Sigmoid colon (tissue), 7 donors: ENCODE measurements around the gene VSTM4. TPM values are rescaled to one million over a fixed set of nuclear protein-coding genes. Genes with fewer than 3 reads are reported as not detected.

Experiments
- DNase-seq: peaks from one replicate; pipeline ENCODE4 v3.0.0-alpha.2; 2019
- H3K27ac ChIP-seq, 4 donors: fragments of 200-600 bp; sonication (generic); one replicate each; pipeline ENCODE4 v1.5.1; 2016 to 2019; ENCODE audit warnings: mild to moderate bottlenecking in 1 of 4
- H3K27me3 ChIP-seq, 3 donors: fragments of 200-600 bp; sonication (generic); one replicate each; pipeline ENCODE4 v1.5.1; 2019; ENCODE audit warnings: mild to moderate bottlenecking in 1 of 3
- H3K36me3 ChIP-seq, 4 donors: fragments of 200-600 bp; sonication (generic); one replicate each; pipeline ENCODE4 v1.5.1; 2016 to 2019
- H3K4me1 ChIP-seq, 4 donors: fragments of 200-600 bp; sonication (generic); one replicate each; pipeline ENCODE4 v1.5.1; 2017 to 2019
- H3K4me3 ChIP-seq, 4 donors: fragments of 200-600 bp; sonication (generic); one replicate each; pipeline ENCODE4 v1.5.1; 2017 to 2019; ENCODE audit warnings: mild to moderate bottlenecking in 2 of 4, moderate library complexity in 1 of 4
- H3K9me3 ChIP-seq, 4 donors: fragments of 200-600 bp in 3 of 4; sonication (generic) in 3 of 4; one replicate each; pipeline versions ENCODE4 v1.5.1 to v1.6.1; 2013 to 2019
- CTCF ChIP-seq, 4 experiments: fragments of 450-650 bp in 3 of 4; fragments of 200-600 bp in 1 of 4; IDR thresholded peaks; one replicate each; pipeline ENCODE4 v1.5.1; 2016 to 2019; ENCODE audit warnings: antibody characterized with exemption in 4 of 4, mild to moderate bottlenecking in 3 of 4, moderate library complexity in 2 of 4
- EP300 ChIP-seq, 4 donors: sonication (generic); formaldehyde crosslinking; IDR thresholded peaks; one replicate each; pipeline ENCODE4 v1.6.1; 2017; ENCODE audit warnings: antibody characterized with exemption in 4 of 4
- POLR2A ChIP-seq, 2 donors: fragments of 450-650 bp; IDR thresholded peaks; one replicate each; pipeline ENCODE4 v1.6.1; 2016; ENCODE audit warnings: antibody characterized with exemption in 2 of 2, mild to moderate bottlenecking in 2 of 2, moderate library complexity in 2 of 2
- POLR2AphosphoS5 ChIP-seq, 4 donors: sonication (generic); formaldehyde crosslinking; IDR thresholded peaks; one replicate each; pipeline ENCODE4 v1.6.1; 2017; ENCODE audit warnings: antibody characterized with exemption in 4 of 4
- WGBS, 2 donors: extraction: QIAGEN DNeasy Blood & Tissue Kit; methylation state at CpG; one replicate each; pipeline ENCODE4 v1.1.7; 2013; 5-methylcytosine and 5-hydroxymethylcytosine counted together
- intact Hi-C: fragments of 100-400 bp; cut with DNase I; formaldehyde crosslinking; loops from one replicate; pipeline ENCODE4 v1.15.1; 2023
- polyA plus RNA-seq, 3 donors: library from polyadenylated mRNA; stranded (reverse); fragments of 200-250 nt; gene quantifications; one replicate each; pipeline ENCODE4 v1.2.3, GENCODE V29; 2013
- total RNA-seq, 4 donors: library from RNA; depleted of rRNA; stranded (reverse); fragments of >200 nt; gene quantifications; one replicate each; pipeline ENCODE4 v1.1.0, GENCODE V29; 2016
- donor health status: healthy with polysubstance abuse.
- donor health status: Bipolar disorder and iron deficiency.
- donor health status: healthy.

VSTM4 gene
- total and polyA plus RNA-seq, 7 donors, result 0.23 to 13.3 (median 9.5) TPM

- no peak for DNase-seq
- intact Hi-C loops, result no loop called here
- TF ChIP-seq CTCF (IDR thresholded peaks at IDR 0.05), result no peak
- no peak for TF ChIP-seq EP300 (IDR thresholded peaks at IDR 0.05)
- TF ChIP-seq POLR2A (IDR thresholded peaks at IDR 0.05), result no peak
- TF ChIP-seq POLR2AphosphoS5 (IDR thresholded peaks at IDR 0.05), result no peak
- no peaks in the 10 kb centered on the region for H3K27me3 ChIP-seq
- WGBS, 2 donors, result 34 to 67% methylated on average over 8 of the region's 8 CpGs
- H3K4me1 ChIP-seq, result peaks cover 0 to 9% (median 8%) of the 10 kb centered on the region in 4 donors
- H3K36me3 ChIP-seq, result no peaks in the 10 kb centered on the region
- H3K27ac ChIP-seq, result no peak overlapping the region
- H3K9me3 ChIP-seq, result peaks cover 0 to 3% (median 0%) of the 10 kb centered on the region in 4 donors
- no peak overlapping the region for H3K4me3 ChIP-seq
Observed at GRCh38 chr10:49009199-49009979, 105.9 kb downstream of the VSTM4 start.

GRCh38 chr10:49008505-49009198, 106.7 kb downstream of the VSTM4 start:
- Histone ChIP-seq H3K4me1 (peaks cover 0 to 9% (median 8%) of the 10 kb centered on the region in 4 donors), H3K9me3 (peaks cover 0 to 3% (median 0%) of the 10 kb centered on the region in 4 donors), H3K27ac (no peak overlapping the region), H3K4me3 (no peak overlapping the region), H3K36me3 (no peaks in the 10 kb centered on the region), H3K27me3 (no peaks in the 10 kb centered on the region)
- DNase-seq, result no peak
- WGBS, 2 donors, result 79 to 82% methylated on average over 13 of the region's 13 CpGs
- TF ChIP-seq EP300 (IDR thresholded peaks at IDR 0.05) (no peak), POLR2A (IDR thresholded peaks at IDR 0.05) (no peak), CTCF (IDR thresholded peaks at IDR 0.05) (no peak), POLR2AphosphoS5 (IDR thresholded peaks at IDR 0.05) (no peak)
- intact Hi-C loops, result no loop called here

GRCh38 chr10:49008091-49008490, 107.2 kb downstream of the VSTM4 start:
- no peak for TF ChIP-seq POLR2AphosphoS5 (IDR thresholded peaks at IDR 0.05)
- peaks cover 0 to 9% (median 8%) of the 10 kb centered on the region in 4 donors for H3K4me1 ChIP-seq

GRCh38 chr10:49007129-49007528, 108.2 kb downstream of the VSTM4 start:
- Histone ChIP-seq H3K9me3 (peaks cover 0 to 3% (median 0%) of the 10 kb centered on the region in 4 donors), H3K36me3 (no peaks in the 10 kb centered on the region), H3K27ac (no peak overlapping the region), H3K4me3 (no peak overlapping the region), H3K4me1 (peaks cover 0 to 9% (median 8%) of the 10 kb centered on the region in 4 donors), H3K27me3 (no peaks in the 10 kb centered on the region)
- no peak for DNase-seq
- intact Hi-C loops, result no loop called here
- TF ChIP-seq POLR2AphosphoS5 (IDR thresholded peaks at IDR 0.05), result no peak
- WGBS, 2 donors, result 68 to 73% methylated on average over 5 of the region's 5 CpGs

More at GRCh38 chr10:49008091-49008490, 107.2 kb downstream of the VSTM4 start:
- no peaks in the 10 kb centered on the region for H3K27me3 ChIP-seq
- H3K4me3 ChIP-seq, result no peak overlapping the region
- DNase-seq, result no peak
- H3K27ac ChIP-seq, result no peak overlapping the region
- 53 to 80% methylated on average over 1 of the region's 1 CpG for WGBS, 2 donors
- H3K9me3 ChIP-seq, result peaks cover 0 to 3% (median 0%) of the 10 kb centered on the region in 4 donors
- intact Hi-C loops, result no loop called here
- H3K36me3 ChIP-seq, result no peaks in the 10 kb centered on the region

GRCh38 chr10:49005270-49005669, 110.1 kb downstream of the VSTM4 start:
- H3K9me3 ChIP-seq, result peaks cover 0 to 3% (median 0%) of the 10 kb centered on the region in 4 donors
- 81 to 85% methylated on average over 5 of the region's 5 CpGs for WGBS, 2 donors
- no peak overlapping the region for H3K4me3 ChIP-seq
- DNase-seq, result no peak
- no peak overlapping the region for H3K27ac ChIP-seq
- TF ChIP-seq POLR2AphosphoS5 (IDR thresholded peaks at IDR 0.05) (no peak), POLR2A (IDR thresholded peaks at IDR 0.05) (no peak), CTCF (IDR thresholded peaks at IDR 0.05) (no peak)
- H3K4me1 ChIP-seq, result peaks cover 0 to 9% (median 8%) of the 10 kb centered on the region in 4 donors
- no peaks in the 10 kb centered on the region for H3K27me3 ChIP-seq
- intact Hi-C loops, result no loop called here
- no peaks in the 10 kb centered on the region for H3K36me3 ChIP-seq
